Forelimb muscle (tissue), 1 donor: ENCODE data around the gene ZG16. TPM values are rescaled to one million over a fixed set of nuclear protein-coding genes. Genes with fewer than 3 reads are reported as not detected.

Source experiments
- DNase-seq: peaks from one replicate; pipeline ENCODE4 v3.0.0-alpha.2; 2013; ENCODE audit warnings: low read depth
- polyA plus RNA-seq: library from polyadenylated mRNA; unstranded; fragments of 120-200 nt; gene quantifications from one replicate; pipeline ENCODE4 v1.2.1, GENCODE V29; 2013; ENCODE audit not compliant: insufficient read length

The ZG16 gene
- polyA plus RNA-seq, 1 donor, result not detected

DNA sequence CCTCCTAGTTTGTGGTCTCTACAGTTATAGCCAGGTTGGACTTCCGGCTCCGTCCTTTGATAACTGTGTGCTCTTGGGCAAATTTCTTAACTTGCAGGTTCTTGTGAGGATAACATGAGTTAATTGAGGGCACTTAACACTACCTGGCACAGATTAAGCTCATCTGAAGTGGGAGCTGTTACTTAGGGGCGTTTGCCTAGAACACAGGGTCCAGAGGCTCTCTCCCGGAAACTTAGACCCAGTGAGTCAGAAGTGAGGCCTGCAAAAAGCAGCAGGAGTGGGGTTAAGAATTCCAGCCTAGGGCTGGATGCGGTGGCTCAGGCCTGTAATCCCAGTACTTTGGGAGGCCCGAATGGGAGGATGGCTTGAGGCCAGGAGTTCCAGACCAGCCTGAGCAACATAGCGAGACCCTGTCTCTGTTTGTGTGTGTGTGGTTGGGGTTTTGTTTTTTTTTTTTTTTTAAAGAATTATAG is 43.6 kb downstream of the ZG16 start:
- DNase-seq, result no peak

DNA sequence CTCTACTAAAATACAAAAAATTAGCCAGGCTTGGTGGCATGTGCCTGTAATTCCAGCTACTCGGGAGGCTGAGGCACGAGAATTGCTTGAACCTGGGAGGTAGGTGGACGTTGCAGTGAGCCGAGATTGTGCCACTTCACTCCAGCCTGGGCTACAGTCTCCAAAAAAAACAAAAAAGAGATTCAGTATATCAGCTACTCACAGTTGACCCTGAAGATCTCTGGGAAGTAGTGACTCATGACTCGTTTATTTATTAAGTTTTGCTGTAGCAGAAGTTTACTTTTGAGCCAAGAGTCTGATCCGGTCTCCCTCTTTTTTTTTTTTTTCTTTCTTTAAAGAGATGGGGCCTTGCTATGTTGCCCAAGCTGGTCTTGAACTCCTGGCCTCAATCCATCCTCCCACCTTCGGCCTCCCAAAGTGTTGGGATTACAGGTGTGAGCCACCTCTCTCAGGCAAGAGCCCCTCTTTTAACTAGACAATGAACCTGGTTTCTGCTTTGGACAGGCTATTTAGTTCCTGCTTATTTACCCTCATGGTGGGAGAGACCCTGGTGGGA is 46.6 kb downstream of the ZG16 start:
- no peak for DNase-seq

DNA sequence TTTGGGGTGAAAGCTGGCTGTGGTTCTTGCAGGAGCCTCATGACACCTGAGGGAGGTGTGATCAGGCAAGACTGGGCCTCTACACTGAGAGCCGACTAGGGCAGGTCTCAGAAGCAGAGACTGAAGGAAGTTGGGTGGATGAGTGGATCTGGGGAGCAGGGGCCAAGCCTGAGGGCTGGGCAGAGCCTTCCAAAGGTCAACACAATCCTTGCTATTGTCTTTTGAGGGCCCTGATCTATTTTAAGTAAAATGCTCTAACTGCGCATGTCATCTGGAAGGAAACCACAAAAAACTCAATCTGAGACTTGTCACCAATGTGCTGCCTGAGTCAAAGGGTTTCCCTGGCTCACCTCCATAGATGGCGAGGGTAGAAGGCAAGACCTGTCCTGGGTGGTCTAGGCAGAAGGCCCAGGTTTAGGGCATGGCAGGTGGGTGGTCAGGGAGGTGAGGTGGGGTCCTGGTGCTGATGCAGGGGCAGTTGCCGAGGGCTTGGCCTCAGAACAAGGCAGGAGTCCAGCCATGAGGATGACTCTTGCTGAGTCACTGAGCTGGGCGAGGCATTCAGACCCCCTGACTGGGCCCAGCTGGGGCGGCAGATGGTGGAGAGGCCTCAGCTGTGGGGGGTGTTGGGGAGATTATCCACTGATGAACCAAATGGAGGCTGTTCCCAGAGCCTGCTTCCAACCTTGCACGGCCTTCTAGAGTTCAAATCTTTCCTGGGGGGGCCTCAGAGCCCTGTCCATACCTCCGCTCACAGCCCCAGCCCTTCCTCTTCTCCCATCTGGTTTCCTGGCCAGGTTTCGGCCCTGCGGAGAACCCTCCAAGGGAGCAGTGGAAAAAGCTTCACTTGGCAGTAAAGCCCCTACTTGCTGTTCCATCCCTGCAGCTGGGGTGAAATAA is 47.3 kb downstream of the ZG16 start:
- no peak for DNase-seq

DNA sequence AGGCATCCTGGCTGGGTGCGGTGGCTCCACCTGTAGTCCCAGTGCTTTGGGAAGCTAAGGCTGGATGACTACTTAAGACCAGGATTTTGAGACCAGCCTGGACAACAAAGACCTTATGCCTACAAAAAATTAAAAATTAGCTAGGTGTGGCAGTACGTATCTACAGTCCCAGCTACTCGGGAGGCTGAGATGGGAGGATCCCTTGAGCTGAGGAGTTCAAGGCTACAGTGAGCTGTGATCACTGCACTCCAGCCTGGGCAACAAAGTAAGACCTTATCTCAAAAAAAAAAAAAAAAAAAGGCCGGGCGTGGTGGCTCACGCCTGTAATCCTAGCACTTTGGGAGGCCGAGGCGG is 48.3 kb downstream of the ZG16 start:
- DNase-seq, result no peak

DNA sequence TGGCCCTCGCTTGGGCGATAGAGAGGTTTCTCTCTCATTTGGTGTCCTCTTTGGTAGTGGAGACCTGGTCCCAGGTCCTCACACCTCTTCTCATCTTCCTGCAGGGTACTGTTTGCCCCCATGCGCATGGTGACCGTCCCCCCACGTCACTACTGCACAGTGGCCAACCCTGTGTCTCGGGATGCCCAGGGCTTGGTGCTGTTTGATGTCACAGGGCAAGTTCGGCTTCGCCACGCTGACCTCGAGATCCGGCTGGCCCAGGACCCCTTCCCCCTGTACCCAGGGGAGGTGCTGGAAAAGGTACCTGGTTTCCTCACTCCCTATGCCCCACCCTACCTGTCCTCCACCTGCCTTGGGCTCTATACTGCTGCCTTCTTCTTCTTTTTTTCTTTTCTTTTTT is 52.7 kb downstream of the ZG16 start:
- no peak for DNase-seq

DNA sequence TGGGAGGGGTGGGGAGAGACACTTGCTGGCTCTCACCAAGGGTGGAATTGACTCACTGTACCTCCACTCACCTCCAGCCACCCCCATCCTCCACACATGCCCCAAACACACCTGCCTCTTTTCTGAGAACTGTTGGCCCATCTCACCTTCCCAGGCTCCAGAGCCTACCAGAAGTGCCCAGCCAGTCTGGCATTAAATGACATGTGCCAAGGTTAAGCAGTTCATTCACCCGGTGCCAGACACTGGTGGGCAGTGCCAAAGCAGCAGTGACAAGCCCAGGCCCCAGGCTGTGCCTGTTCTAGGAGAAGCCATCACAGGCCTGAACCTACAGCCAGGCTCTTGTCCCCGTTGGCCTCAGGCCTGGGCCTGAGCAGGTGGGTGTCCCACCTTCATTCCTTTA is 53.4 kb downstream of the ZG16 start:
- DNase-seq, result no peak

Other genes with a start within 250 kb of the ZG16 start
- 1.0 TPM for gene SPN, start 115.0 kb upstream of the ZG16 start, polyA plus RNA-seq
- 79.2 TPM for gene QPRT, start 99.1 kb upstream of the ZG16 start, polyA plus RNA-seq
- 0.40 TPM for gene C16orf54, start 32.3 kb upstream of the ZG16 start, polyA plus RNA-seq
- gene KIF22, start 12.5 kb downstream of the ZG16 start, polyA plus RNA-seq, result 24.9 TPM
- gene MAZ, start 28.3 kb downstream of the ZG16 start, polyA plus RNA-seq, result 228 TPM
- gene PRRT2, start 33.9 kb downstream of the ZG16 start, polyA plus RNA-seq, result 14.4 TPM
- gene PAGR1, start 37.9 kb downstream of the ZG16 start, polyA plus RNA-seq, result 28.4 TPM
- gene MVP, start 42.2 kb downstream of the ZG16 start, polyA plus RNA-seq, result 17.9 TPM
- gene CDIPT, start 85.0 kb downstream of the ZG16 start, polyA plus RNA-seq, result 37.7 TPM
- 2.5 TPM for gene SEZ6L2, start 121.3 kb downstream of the ZG16 start, polyA plus RNA-seq
- gene ASPHD1, start 122.2 kb downstream of the ZG16 start, polyA plus RNA-seq, result 0.29 TPM
- 11.7 TPM for gene KCTD13, start 148.0 kb downstream of the ZG16 start, polyA plus RNA-seq
- 62.2 TPM for gene TMEM219, start 183.8 kb downstream of the ZG16 start, polyA plus RNA-seq
- gene TAOK2, start 195.6 kb downstream of the ZG16 start, polyA plus RNA-seq, result 33.1 TPM
- 13.3 TPM for gene HIRIP3, start 217.4 kb downstream of the ZG16 start, polyA plus RNA-seq
- gene INO80E, start 218.0 kb downstream of the ZG16 start, polyA plus RNA-seq, result 33.9 TPM
- 0.61 TPM for gene DOC2A, start 232.8 kb downstream of the ZG16 start, polyA plus RNA-seq
- gene C16orf92, start 244.9 kb downstream of the ZG16 start, polyA plus RNA-seq, result not detected